GM23248 (cell line): ENCODE measurements around the gene LALBA.

Experiments used
- EZH2 ChIP-seq: fragments of 200-600 bp; sonication (generic); IDR thresholded peaks from 2 replicates; pipeline ENCODE4 v1.6.1; 2018; ENCODE audit warnings: antibody characterized with exemption, mild to moderate bottlenecking; ENCODE audit not compliant: insufficient read depth, poor library complexity, severe bottlenecking
- EZH2phosphoT487 ChIP-seq: fragments of 200-600 bp; sonication (generic); IDR thresholded peaks from 2 replicates; pipeline ENCODE4 v1.6.1; 2018; ENCODE audit warnings: antibody characterized with exemption, moderate library complexity, mild to moderate bottlenecking, low read depth; ENCODE audit not compliant: insufficient read depth

DNA sequence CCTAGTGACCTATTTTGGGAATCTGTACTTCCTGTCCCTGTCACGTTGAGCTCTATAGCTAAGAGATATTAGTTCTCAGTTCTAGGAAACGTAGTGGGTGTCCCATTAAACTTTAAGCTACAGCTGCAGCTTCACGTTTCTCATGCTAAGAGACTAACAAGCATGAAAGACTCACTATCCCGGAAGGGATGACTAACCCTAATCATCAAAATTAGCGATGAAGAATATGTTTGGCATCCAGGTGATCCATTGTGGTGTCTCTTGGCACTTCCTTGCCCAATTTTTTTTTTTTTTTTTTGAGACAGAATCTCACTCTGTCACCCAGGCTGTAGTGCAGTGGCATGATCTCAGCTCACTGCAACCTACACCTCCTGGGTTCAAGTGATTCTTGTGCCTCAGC is 11.0 kb upstream of the LALBA start:
- no peak for TF ChIP-seq EZH2
- TF ChIP-seq EZH2phosphoT487 = no peak
